GM21367 (cell line): ENCODE results near the gene SPDEF.

Experiments
- ATAC-seq: cut with Tn5 transposase; IDR thresholded peaks from one replicate; pipeline ENCODE4 v1.9.1; 2021; ENCODE audit not compliant: unreplicated experiment

The SPDEF gene

DNA sequence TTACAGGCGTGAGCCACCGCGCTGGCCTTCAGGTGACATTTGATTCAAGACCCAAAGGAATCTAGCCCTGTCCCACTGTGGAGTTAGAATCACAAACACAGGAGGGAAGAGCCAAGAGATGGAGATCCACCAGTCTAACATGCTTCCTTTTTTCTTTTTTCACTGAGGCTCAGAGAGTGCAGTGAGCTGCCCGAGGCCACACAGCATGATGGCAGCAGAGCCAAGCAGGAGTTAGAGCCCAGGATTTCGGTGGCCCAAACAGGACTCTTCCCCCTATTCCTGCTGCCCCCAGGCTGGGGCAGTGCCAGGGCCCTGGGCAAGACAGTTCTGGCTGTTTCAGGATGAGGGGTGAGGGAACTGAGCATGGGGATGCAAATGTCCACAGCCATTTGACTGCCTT, 8.1 kb upstream of the SPDEF start:
- no peak for ATAC-seq

DNA sequence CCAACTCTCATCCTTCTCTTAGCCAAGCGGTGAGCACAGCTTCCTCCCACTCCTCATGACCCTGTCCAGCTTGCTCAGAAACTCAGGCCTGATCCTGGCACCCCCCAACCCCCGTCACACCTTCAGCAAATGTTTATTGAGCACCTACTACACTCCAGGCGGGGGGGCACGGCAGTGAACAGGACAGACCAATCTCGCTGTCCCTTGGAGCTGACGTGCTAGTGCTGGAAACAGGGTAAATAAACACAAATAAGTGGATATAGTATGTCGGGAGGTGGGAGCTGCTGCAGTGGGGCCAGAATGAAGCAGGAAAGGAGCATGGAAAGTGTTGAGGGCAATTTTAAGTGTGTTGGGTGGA, 7.4 kb upstream of the SPDEF start:
- ATAC-seq, result no peak

DNA sequence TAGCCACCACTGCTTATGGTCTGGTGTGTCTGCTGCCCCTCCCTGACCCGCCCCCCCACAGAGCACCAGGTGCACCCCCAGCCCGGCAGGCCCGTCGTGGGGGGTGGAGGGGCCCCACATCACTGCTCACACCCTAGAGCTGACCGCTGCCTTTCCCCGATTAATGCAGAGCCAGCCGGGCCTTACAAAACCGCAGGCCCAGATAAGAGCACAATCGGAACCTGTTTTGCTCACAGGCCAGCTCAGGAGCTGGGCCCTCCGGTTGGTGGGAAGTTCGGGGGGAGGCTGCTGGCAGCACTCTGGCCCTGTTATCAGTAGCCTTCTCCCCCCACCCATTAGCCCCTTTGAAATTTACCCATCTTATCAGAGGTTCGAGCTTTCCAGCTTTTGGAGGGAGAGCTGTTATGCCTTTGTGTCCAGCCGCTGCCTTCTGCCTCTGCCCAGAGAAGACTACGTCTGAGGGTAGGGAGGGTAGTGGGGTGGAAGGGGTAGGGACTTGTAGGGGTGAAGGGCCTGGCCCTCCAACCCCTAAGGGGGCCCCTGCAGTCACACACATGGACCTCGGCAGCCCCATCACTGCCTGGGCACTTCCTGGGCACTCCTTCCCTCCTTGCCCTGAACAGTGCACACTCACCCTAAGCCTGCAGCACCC, 6.9 kb upstream of the SPDEF start:
- ATAC-seq, result no peak

DNA sequence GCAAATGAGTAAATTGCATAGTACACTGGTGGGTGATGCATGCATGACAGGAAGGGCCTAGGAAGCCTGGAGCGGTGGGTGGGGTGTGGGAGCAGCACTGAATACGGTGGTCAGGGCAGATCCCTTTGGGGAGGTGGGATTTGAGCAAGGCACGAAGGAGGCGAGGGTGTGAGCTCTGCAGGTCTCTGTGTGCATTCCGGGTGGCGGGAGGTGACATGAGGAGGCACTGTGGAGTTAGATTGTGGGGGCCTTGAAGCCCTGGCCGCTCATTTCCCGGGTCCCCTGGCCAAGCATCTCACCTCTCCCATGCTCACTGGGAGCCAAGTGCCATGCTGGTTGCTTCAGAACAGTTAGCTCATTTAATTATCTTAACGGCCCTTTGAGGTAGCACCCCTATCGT, 6.2 kb upstream of the SPDEF start:
- ATAC-seq, result no peak

DNA sequence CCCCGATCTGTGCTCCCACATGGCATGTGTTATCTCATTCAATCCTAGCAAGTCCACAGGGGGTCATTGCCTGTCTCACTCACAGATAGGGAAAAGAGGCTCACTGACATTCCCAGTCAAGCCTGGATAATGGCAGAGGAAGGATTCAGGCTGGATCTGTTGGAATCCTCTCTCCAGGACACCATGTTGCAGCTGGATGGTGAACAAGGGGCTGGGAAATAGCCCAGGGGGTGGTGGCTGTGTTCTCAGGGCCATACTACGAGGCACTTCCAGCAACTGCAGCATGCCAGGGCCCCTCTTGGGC, 5.0 kb upstream of the SPDEF start:
- no peak for ATAC-seq

DNA sequence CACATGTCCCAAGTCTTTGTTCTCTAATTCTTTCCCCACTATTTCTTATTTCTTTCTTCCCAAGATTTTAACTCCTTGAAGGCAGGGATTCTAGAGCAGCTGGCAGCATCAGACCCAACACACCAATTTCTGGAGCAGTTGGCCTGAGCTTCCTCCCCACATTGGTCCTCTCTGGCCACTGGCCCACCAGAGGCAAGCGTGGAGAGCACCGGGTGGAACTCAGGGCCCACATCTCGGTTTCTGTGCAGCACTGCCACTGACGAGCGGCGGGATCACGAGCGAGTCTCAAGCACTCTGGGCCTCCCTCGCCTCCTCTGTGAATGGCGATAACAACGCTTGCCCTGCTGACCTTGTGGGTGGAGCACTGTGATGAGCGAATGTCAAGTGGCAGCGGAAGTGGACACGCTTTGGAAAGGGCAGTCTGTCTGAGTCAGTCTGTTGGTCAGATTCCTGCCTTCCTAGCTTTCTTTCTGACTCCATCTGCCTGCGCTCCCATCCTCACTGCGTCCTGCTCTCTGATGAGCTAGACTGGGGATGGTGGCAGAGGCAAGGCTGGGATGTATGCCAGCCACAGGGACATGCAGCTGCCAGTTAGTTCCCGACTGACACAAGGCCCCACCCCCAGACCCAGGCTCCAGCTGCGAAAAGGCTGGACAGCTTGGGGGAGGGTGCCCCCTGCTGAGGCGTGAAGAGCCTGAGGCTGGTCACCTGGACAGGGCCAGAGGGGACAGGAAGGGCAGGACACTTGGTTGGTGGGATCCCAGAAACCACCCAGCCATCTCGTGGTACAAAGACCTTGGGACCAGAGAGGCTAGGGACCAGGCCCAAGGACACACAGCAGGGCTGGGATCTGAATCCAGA, 4.5 kb upstream of the SPDEF start:
- ATAC-seq, result no peak

DNA sequence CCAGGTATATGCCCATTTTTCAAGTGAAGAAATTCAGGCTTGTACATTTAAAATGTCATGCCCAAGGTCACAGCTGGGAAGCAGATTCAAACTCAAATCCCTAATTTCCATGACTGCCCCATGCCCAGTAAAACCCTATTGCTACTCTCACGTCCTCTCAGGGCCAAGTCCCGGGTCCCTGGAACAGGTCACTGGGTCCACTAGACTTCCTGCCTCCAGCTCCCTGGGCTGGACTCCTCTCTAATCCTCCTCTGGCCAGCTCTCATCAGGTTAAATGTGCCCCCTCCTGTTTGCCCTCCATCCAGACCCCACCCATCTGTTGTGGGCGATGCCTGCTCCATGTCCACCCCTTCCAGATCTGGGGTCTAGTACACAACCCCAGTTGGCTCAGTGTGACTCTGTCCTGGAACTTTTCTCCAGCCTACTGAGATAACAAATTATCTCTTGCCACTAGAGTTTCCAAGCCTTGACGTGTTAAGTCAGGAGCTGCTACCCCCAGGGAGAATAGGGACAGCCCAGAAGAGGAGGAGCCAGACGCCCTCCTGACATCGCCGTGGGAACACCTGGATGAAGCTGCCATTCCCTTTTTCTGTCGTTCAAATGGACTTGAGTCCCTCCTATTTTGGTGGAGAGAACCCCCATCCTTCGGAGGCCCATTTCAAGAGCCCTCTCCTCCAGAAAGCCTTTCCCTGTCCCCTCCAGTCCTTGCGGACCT, 3.7 kb upstream of the SPDEF start:
- no peak for ATAC-seq

DNA sequence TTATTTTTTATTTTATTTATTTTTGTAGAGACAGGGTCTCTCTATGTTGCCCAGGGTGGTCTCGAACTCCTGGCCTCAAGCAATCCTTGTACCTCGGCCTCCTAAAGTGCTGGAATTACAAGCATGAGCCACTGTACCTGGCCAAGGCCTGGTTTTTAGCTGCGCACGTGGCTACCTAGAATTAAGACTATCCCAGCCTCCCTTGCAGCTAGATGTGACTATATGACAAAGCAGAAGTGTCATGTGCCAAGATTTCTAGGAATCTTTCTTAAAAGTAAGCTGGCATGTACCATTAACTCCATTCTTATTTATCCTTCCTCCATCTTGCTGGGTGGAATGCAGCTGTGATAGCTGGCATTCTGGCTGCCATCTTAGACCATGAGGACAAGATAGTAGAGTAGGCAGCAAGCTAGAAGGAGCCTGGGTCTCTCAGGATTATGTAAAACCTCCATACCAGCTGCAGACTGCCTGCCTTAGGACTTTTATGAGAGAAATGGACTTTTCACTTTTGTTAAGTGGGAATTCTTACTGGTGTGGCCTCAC, 2.1 kb upstream of the SPDEF start:
- no peak for ATAC-seq

DNA sequence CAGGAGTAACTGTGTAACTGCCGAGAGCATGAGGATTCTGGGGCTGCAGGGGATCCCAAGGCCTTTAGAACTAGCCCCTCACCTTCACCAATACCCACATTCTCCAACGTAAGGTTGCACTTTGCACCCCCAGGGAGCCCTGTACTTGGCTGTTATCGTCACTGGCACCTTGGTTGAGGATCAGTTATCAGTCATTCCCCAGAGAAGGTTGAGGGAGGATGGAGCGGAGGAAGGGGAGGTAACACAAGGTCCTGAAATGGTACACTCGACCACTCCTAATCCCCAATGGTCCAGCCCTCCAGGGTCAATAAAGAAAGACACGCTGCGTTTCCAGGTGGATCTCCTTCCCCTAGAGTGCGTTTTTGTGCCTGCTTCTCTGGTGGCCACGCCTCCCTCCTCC, 1.1 kb upstream of the SPDEF start:
- ATAC-seq, result no peak

DNA sequence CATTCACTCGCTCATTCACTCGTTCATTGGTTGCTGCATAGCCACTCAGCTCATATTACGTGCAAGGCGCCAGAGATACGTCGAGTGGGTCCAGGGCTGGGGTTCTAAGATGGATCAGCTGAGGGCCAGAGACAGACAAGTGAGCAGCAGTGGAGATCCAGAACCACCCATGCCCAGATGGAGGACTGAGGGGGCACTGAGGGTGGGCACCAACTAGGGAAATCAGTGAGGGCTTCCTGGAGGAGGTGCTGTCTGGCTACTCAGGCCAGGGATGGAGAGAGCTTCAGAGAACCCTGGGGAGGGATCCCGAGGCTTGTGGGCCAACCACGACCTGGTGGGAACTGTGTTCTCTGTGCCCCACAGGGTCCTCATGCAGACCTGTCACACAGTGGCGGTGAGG, 364 bp upstream of the SPDEF start:
- ATAC-seq, result no peak

DNA sequence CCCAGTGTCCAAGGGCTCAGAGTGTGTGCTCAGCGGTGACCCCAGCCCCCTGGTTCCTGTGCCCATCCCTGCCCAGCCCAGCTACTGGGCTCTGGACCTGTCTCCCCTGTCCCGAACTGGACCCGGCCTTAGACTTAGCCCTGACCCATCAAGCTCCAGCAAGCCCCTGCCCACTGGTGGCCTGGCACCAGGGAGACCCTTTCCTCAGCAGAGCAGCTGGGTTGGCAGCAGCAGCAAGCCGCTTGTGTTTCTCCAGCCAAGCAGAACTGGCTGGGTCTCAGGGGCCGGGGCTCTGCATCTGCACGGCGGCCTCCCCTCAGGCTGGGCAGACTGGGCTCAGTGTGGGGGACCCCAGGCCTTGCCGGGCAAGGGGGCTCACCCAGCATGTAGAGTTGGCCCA, 801 bp downstream of the SPDEF start:
- no peak for ATAC-seq

DNA sequence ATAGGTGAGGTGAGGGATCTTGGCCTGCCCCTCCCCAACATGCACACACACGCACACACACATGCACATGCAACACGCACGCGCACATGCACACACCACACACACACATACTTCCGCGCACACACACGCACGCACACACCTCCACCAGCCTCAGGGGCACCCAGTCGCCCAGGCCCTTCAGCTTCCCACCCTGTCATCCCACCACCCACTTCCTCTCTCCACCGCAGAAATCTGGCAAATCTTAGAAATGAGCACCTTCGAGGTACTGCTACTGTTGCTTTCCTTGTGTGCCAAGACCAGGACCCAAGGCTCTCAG, 1.2 kb downstream of the SPDEF start:
- no peak for ATAC-seq

DNA sequence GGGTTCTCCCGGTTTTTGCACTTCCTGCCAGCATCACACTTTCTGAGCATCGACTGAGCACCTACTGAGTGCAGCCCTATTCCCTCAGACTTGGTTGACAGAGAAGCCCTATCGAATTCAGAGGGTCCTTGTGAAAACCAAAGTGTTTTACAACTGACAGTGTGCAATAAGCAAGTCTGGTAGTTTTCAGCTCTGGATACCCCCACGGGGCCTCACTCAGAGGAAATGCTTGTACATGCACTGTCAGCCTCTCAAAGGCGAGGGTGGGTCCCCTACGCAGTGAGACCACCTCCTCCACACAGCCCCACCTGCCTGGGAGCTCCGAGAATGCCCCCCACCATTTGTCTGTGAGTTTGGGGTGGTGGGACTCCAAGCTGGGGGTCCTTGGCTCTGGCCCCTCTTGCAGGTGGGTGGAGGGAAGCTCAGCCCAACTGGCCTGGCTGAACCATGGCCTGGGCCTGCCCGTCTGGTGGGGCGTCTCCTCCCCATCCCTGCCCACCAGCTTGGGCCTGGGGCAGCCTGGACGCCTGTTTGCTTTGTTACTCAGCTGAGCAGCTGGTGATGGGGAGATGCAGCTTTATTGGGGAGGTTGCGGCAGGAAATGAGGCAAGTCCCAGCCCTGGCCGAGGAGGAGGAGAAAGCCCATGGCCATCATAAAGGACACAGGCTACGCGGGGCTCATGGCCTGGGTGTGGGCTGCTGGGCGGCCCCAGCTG, 1.7 kb downstream of the SPDEF start:
- no peak for ATAC-seq

DNA sequence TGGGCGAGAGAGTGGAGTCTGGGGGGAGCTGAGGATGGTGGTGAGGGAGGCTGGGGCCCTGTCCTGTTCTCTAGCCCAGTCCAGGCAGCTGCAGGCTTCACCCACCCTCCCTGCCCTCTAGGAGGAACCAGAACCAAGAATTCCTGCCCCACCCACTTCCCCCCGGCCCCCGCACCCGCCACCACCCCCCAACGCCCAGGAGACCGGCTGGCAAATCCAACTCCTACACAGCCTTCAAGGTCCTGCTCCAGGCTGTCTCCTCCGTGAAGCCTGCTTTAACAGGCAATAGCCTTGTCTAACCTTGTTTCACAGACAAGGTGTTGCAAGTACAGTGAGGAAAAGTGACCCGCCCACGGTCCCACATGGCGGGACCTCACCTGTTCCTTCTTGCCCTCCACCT, 2.4 kb downstream of the SPDEF start:
- no peak for ATAC-seq

DNA sequence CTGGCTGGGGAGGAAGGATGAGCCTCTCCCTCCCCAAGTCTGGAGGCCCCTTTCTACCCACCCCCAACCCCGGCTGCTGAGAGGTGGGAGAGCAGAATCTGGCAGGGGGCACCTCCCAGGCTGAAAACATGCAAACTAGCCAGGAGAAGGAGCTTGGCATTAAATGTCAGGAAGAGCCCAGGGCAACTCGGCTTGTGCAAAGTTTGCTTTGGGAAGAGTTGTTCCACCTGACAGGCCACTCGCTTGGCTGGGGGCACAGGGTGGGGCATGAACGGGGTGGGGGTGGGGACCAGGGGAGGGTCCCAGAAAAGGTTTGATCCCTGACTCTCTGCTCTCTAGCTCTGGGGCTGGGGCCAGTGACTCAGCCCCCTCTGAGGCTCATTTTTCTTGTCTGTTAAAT, 3.0 kb downstream of the SPDEF start:
- ATAC-seq, result no peak

DNA sequence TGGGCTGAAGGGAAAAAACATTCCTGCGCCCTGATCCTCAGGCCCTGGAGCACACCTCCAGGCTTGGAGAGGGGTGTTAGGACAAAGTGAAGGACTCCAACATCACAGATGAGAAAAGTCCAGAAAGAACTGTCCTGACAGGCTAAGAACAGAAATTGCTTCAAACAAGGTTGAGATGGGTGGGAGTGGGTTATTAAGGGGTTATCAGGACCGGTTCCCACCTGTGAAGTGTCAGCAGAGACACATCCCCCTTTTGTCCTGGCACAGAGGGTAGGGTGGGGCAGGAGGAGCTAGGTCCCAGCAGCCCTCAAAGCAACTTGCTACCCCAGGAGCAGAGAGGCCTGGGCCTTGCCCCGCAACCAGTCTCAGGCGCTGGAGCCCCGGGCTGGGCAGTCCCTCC, 3.5 kb downstream of the SPDEF start:
- ATAC-seq, result no peak

DNA sequence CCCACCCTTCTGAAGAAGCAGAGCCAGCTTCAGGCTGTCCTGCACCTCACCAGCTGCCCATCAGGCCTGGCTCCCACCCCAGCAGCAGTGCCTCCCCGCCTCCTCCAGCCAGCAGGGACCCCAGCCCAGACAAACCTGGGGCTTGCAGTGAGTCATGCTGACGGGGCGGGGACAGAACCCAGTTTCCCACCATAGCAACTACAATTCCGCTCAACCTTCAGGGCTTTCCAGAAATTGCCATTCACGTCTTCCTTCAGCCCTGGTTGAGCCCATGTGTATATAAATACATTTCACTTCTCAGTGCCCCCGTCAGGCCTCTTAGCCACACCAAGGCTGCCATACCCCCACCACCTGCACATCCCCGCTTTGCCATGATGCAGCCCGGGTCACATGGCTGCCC, 4.4 kb downstream of the SPDEF start:
- no peak for ATAC-seq

DNA sequence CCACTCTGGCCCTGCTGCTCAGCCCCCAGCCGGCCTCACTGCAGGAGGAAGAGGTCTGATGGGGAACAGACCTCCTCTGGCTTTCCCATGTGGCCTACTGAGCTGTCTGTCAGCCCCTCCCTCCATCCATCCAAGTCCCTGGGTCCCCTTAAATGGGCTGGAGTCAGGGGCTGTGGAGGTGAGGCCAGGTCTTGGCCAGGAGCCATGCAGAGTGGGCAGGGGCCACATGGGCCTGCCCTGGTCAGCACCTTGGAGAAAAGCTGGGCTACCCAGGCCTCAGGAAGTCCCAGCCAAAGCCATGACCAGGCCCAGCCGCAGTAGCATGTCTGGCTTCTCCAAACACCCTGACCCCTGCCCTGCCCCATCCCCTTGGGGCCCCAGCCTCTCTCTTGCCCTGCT, 6.3 kb downstream of the SPDEF start:
- no peak for ATAC-seq

DNA sequence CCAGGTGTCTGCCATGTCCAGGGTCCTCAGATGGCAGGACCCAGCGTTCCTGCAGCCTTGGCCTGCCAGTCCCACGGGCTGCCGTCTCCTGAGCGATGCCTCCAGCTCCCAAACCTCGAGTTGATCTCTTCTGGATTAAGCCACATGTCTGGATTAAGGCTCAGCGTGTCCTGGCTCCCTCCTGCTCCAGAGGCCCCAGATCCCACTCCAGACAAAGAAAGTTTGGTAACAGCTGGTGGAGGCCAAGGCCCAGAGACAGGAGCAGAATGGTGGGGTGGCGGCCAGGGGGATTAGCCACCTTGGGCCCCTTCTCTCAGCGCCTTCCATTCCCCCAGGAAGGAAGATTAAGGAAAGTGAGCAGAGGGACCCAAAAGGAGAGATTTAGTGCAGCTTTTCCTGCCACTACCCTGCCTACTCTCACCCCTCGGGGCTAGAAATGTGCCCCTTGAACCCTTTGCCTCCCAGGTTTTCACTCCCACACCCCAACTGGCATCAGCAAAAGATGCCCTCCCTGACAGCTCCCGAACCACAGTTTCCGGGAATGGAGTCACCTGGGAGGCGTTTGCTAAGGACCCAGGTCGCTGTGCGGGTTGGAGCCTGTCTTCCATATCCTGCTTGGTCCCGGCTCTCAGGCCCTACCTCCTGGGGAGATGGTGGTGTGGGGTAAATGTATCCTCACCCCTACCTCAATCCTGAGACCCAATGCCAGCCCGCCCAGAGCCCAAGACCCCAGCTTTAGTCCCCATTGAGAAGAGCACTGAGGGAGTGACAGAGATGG, 6.9 kb downstream of the SPDEF start:
- ATAC-seq, result no peak

DNA sequence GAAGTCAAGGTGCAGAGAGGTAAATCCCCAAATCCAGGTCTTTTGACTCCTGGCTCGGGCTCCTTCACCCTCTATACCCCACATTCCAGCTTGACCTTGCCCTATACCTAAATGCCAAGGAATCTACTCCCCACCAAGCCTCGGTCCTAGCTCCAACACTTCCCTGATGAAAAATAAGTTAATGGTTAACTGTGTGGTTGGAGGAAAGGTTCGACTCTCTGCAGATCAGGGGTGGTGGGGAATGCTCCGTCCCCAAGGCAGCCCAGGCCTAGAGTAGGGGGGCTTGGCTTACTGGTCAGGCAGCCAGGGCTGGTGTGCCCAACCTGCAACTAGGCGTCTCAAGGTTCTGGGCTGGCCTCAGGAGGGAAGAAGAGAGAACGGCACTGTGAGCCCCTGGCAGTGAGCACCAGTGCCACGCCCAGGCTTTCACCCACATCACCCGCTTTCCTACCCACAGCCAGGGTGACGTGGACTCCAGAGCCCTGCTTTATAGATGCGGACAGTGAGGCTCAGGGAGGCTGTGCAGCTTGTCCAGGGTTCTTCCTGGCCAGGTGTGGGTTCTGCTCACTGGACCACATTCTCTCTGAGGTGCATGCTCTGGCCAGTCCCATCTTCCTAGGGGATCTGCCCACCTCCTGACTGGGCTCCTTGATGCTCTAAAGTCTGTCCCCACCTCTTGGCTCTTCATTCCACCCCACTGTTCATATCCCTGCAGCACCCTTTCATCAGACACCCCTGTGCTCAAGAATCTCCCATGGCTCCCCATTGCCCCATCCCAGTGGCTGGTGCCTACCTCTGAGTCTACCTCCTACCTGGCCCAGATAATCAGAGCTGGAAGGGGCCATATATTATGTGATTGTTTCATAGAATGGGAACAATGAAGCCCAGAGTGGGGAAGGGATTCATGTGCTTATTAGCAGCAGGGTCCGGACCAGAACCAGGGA, 8.2 kb downstream of the SPDEF start:
- no peak for ATAC-seq
